Measurements from ENCODE around the gene CLCA2. TPM values are rescaled to one million over a fixed set of nuclear protein-coding genes. Genes with fewer than 3 reads are reported as not detected.

Gene CLCA2
- total and polyA plus RNA-seq, 2 of the 8 experiments (the other 6 are each of a cell fraction or from before 2014, with no cell fraction given) = not detected

DNA sequence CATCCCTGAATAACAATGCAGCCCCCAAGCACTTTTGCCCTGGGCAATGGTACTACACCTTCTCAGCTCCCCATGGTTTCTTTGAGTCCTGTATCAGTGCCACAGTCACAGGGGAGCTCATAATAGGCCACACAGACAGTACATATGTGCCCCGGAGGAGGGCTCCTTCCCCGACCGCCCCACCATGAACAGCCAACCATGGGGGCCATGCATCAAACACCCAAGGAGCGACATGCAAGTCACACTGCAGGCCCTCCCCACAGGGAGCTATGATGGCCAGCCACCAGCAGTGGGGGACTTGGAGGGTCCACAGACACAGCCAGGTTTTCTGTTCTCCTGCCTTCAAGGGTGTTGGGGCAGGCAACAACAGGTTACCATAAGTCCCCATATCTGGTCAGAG lies 13.1 kb upstream of the CLCA2 start:
- FAIRE-seq = no peak
- Histone ChIP-seq H3K4me1 (replicated peaks in 1 of 4; ENCODE audit: control insufficient read depth in 3 of 4, insufficient read depth in 4 of 4, low read length in 3 of 4) (no peaks in the 10 kb centered on the region), H2AFZ (ENCODE audit: low read length) (no peak overlapping the region), H3K9ac (replicated peaks in 1 of 4; ENCODE audit: extremely low read depth in 1 of 4, low read depth in 3 of 4, low read length in 3 of 4) (no peak overlapping the region), H3K79me1 (ENCODE audit: low read depth, low read length) (no peaks in the 10 kb centered on the region; the same call in 1 of the 2 replicates), H4K8ac (ENCODE audit: extremely low read depth, insufficient read depth, low read length) (no peak overlapping the region), H3K23me2 (ENCODE audit: low read depth, low read length) (no peaks in the 10 kb centered on the region), H3K14ac (ENCODE audit: insufficient read length) (no peak overlapping the region), H3K4me3 (ENCODE audit: extremely low read depth in 1 of 4, insufficient read depth in 2 of 4, low read depth in 3 of 4, low read length in 4 of 4) (no peak overlapping the region), H3K56ac (replicated peaks; ENCODE audit: insufficient read length, low read depth, low read length) (no peak overlapping the region), H2BK12ac (ENCODE audit: low read depth, low read length) (no peak overlapping the region), H3K4me2 (ENCODE audit: insufficient read depth in 1 of 2, low read depth in 2 of 2, low read length in 2 of 2) (no peak overlapping the region), H4K20me1 (replicated peaks in 1 of 2; ENCODE audit: control insufficient read depth in 1 of 2, insufficient read depth in 2 of 2, low read length in 2 of 2) (no peaks in the 10 kb centered on the region), H3K23ac (ENCODE audit: insufficient read length) (no peak overlapping the region), H3K36me3 (ENCODE audit: control insufficient read depth in 2 of 4, insufficient read depth in 4 of 4, low read length in 3 of 4) (no peaks in the 10 kb centered on the region), H3K4ac (replicated peaks; ENCODE audit: insufficient read length, low read depth, low read length) (no peak overlapping the region), H2AK5ac (ENCODE audit: low read depth, low read length) (no peak overlapping the region), H3K9me3 (ENCODE audit: insufficient read depth in 2 of 2, low read depth in 1 of 2, low read length in 1 of 2) (no peaks in the 10 kb centered on the region), H4K91ac (replicated peaks; ENCODE audit: insufficient read length, low read length) (no peak overlapping the region), H2BK15ac (ENCODE audit: low read length) (no peak overlapping the region), H3K27me3 (replicated peaks in 1 of 4; ENCODE audit: control insufficient read depth in 3 of 4, extremely low read depth in 1 of 4, insufficient read depth in 3 of 4, low read length in 3 of 4) (no peaks in the 10 kb centered on the region), H2BK20ac (ENCODE audit: low read length) (no peak overlapping the region), H3K18ac (ENCODE audit: extremely low read depth, low read length) (no peak overlapping the region), H2BK5ac (ENCODE audit: low read depth, low read length) (no peak overlapping the region), H4K5ac (ENCODE audit: insufficient read length, low read depth, low read length) (no peak overlapping the region), H3K79me2 (ENCODE audit: control insufficient read depth in 1 of 2, insufficient read depth in 2 of 2, low read length in 2 of 2) (no peaks in the 10 kb centered on the region), H2BK120ac (replicated peaks; ENCODE audit: low read depth, low read length) (no peak overlapping the region), H3K27ac (ENCODE audit: low read depth, low read length) (no peak overlapping the region)
- WGBS, 2 experiments (ENCODE audit: extremely low coverage in 1 of 2, insufficient coverage in 1 of 2, insufficient read length in 1 of 2, insufficient replicate concordance in 2 of 2, low coverage in 1 of 2, low lambda C conversion rate in 2 of 2, missing lambda C conversion rate in 1 of 2) = 91% methylated on average over 4 of the region's 4 CpGs; no CpG with 5 or more reads in 1 of the 2 experiments
- CTCF ChIA-PET (ENCODE audit: partially characterized antibody) = interaction anchor here (0.6 to 1.5 kb wide), 4 partner anchors 10 to 1008 kb away, joined by 3 to 5 read pairs (median 4); partner anchors contain the start of gene CLCA2
- POLR2A ChIA-PET (ENCODE audit: partially characterized antibody) = interaction anchor here (0.7 kb wide), 1 partner anchor 15 kb away, joined by 3 read pairs; the partner anchor contains the start of gene ODF2L
- TF ChIP-seq TBP (IDR thresholded peaks at IDR 0.05; ENCODE audit: low read depth, low read length) (no peak), YY1 (IDR thresholded peaks at IDR 0.05; ENCODE audit: low read depth, low read length) (no peak), EGR1 (IDR thresholded peaks at IDR 0.05; ENCODE audit: borderline replicate concordance, low read depth, low read length) (no peak), RAD21 (IDR thresholded peaks at IDR 0.05 in 1 of 2, conservative IDR thresholded peaks at IDR 0.05 in 1 of 2; ENCODE audit: low read depth in 2 of 2, low read length in 2 of 2) (no peak), CTBP2 (IDR thresholded peaks at IDR 0.05; ENCODE audit: borderline replicate concordance, insufficient read depth, insufficient read length, low read length) (no peak), TEAD4 (IDR thresholded peaks at IDR 0.05; ENCODE audit: low read depth, low read length) (no peak), POU5F1 (IDR thresholded peaks at IDR 0.05; ENCODE audit: low read depth, low read length) (no peak), KDM1A (IDR thresholded peaks at IDR 0.05; ENCODE audit: borderline replicate concordance, low read length) (no peak), NRF1 (IDR thresholded peaks at IDR 0.05; ENCODE audit: low read depth, low read length) (no peak), TCF12 (IDR thresholded peaks at IDR 0.05; ENCODE audit: low read depth, low read length) (no peak)
- TF ChIP-seq, protein P1, sequence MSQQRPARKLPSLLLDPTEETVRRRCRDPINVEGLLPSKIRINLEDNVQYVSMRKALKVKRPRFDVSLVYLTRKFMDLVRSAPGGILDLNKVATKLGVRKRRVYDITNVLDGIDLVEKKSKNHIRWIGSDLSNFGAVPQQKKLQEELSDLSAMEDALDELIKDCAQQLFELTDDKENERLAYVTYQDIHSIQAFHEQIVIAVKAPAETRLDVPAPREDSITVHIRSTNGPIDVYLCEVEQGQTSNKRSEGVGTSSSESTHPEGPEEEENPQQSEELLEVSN (IDR thresholded peaks at IDR 0.05) = no peak
- no peak for DNase-seq (ENCODE audit: low read depth in 1 of 2, low spot score in 2 of 2)

Measured in H1 (cell line).